Neural cell (in vitro differentiated cells): Measurements from ENCODE around the gene DYNC2LI1. TPM values are rescaled to one million over a fixed set of nuclear protein-coding genes. Genes with fewer than 3 reads are reported as not detected.

Experiments used
- H2AFZ ChIP-seq: fragments of 200-600, 300-800 bp; sonication (generic), shearing (Covaris generic); 2 replicates; pipeline ENCODE4 v1.6.0; 2014; ENCODE audit warnings: low read depth, mild to moderate bottlenecking, antibody characterized with exemption, low read length, moderate library complexity
- H3F3A ChIP-seq: fragments of 200-600 bp; shearing (Covaris generic); 2 replicates; pipeline ENCODE4 v1.6.1; 2016; ENCODE audit warnings: mild to moderate bottlenecking, moderate library complexity, mixed read lengths, antibody characterized with exemption, low read length; ENCODE audit not compliant: insufficient read depth, poor library complexity, severe bottlenecking
- H3K27ac ChIP-seq: fragments of 200-600, 300-800 bp; sonication (generic), shearing (Covaris generic); 2 replicates; pipeline ENCODE4 v1.5.1; 2014; ENCODE audit warnings: mild to moderate bottlenecking, low read length, moderate library complexity
- H3K27me3 ChIP-seq: fragments of 300-800, 200-600 bp; sonication (generic), shearing (Covaris generic); 2 replicates; pipeline ENCODE4 v1.6.0; 2014; ENCODE audit warnings: mild to moderate bottlenecking, low read depth, low read length, moderate library complexity; ENCODE audit not compliant: insufficient read depth
- H3K36me3 ChIP-seq: fragments of 300-800, 200-600 bp; sonication (generic), shearing (Covaris generic); 2 replicates; pipeline ENCODE4 v1.5.1; 2014; ENCODE audit warnings: mild to moderate bottlenecking, antibody characterized with exemption, low read length, moderate library complexity; ENCODE audit not compliant: insufficient read depth
- H3K4me2 ChIP-seq: fragments of 300-800, 200-600 bp; sonication (generic), shearing (Covaris generic); 2 replicates; pipeline ENCODE4 v1.6.0; 2014; ENCODE audit warnings: mild to moderate bottlenecking, low read length
- H3K4me3 ChIP-seq: fragments of 300-800, 200-600 bp; sonication (generic), shearing (Covaris generic); 2 replicates; pipeline ENCODE4 v1.5.1; 2014; ENCODE audit warnings: mild to moderate bottlenecking, low read length, moderate library complexity
- H3K79me2 ChIP-seq: fragments of 200-600 bp; shearing (Covaris generic); replicated peaks from 2 replicates; pipeline ENCODE4 v1.6.0; 2014; ENCODE audit warnings: mild to moderate bottlenecking, low read length, moderate library complexity; ENCODE audit not compliant: insufficient read depth
- H3K9ac ChIP-seq: fragments of 300-800, 200-600 bp; sonication (generic), shearing (Covaris generic); 2 replicates; pipeline ENCODE4 v1.6.1; 2016; ENCODE audit warnings: mild to moderate bottlenecking, low read length, mixed read lengths
- H3K9me2 ChIP-seq: fragments of 200-600 bp; shearing (Covaris generic); 2 replicates; pipeline ENCODE4 v1.6.1; 2016; ENCODE audit warnings: mild to moderate bottlenecking, low read length, mixed read lengths; ENCODE audit not compliant: insufficient read depth
- H3K9me3 ChIP-seq: fragments of 200-600, 300-800 bp; sonication (generic), shearing (Covaris generic); 2 replicates; pipeline ENCODE4 v1.6.1; 2016; ENCODE audit warnings: mild to moderate bottlenecking, mixed run types, low read length, moderate library complexity, mixed read lengths
- H4K20me1 ChIP-seq: fragments of 200-600 bp; shearing (Covaris generic); 2 replicates; pipeline ENCODE4 v1.6.1; 2016; ENCODE audit warnings: mild to moderate bottlenecking, mixed run types; ENCODE audit not compliant: insufficient read depth
- EP300 ChIP-seq: fragments of 450-650 bp; conservative IDR thresholded peaks from 2 replicates; pipeline ENCODE4 v1.6.1; 2014; ENCODE audit warnings: antibody characterized with exemption, mild to moderate bottlenecking, moderate library complexity; ENCODE audit not compliant: poor library complexity, severe bottlenecking
- EZH2 ChIP-seq: fragments of 200-600, 300-800 bp; shearing (Covaris generic), sonication (generic); IDR thresholded peaks from 2 replicates; pipeline ENCODE4 v1.6.1; 2014; ENCODE audit warnings: antibody characterized with exemption, low read length, borderline replicate concordance, mild to moderate bottlenecking; ENCODE audit not compliant: insufficient read depth, poor library complexity, severe bottlenecking
- MXI1 ChIP-seq: fragments of 450-650 bp; conservative IDR thresholded peaks from 2 replicates; pipeline ENCODE4 v1.6.1; 2014; ENCODE audit warnings: antibody characterized with exemption, mild to moderate bottlenecking; ENCODE audit not compliant: poor library complexity, severe bottlenecking
- POLR2AphosphoS5 ChIP-seq: IDR thresholded peaks from 2 replicates; pipeline ENCODE4 v1.6.1; 2012
- RAD21 ChIP-seq: fragments of 450-650 bp; conservative IDR thresholded peaks from 2 replicates; pipeline ENCODE4 v1.6.1; 2014; ENCODE audit warnings: antibody characterized with exemption, mild to moderate bottlenecking, moderate library complexity
- SMC3 ChIP-seq: fragments of 450-650 bp; conservative IDR thresholded peaks from 2 replicates; pipeline ENCODE4 v1.6.1; 2014; ENCODE audit warnings: antibody characterized with exemption, mild to moderate bottlenecking, moderate library complexity; ENCODE audit not compliant: poor library complexity
- TAF1 ChIP-seq: IDR thresholded peaks from 2 replicates; pipeline ENCODE4 v1.6.1; 2012; ENCODE audit warnings: low read depth
- polyA plus RNA-seq: library from polyadenylated mRNA; depleted of rRNA; stranded (reverse); fragments of >200 nt; gene quantifications from 2 replicates; pipeline ENCODE4 v1.2.3, GENCODE V29; 2014
- TF ChIP-seq, protein P1 (sequence below): IDR thresholded peaks from 2 replicates; pipeline ENCODE4 v1.6.1; 2012; ENCODE audit warnings: borderline replicate concordance
- TF ChIP-seq, protein P2 (sequence below): fragments of 450-650 bp; IDR thresholded peaks from 2 replicates; pipeline ENCODE4 v1.5.1; 2014; ENCODE audit warnings: antibody characterized with exemption, mild to moderate bottlenecking, moderate library complexity; ENCODE audit not compliant: poor library complexity, severe bottlenecking

Gene DYNC2LI1
- polyA plus RNA-seq, 1 donor from 2014 or later, result 80.6 TPM

DNA sequence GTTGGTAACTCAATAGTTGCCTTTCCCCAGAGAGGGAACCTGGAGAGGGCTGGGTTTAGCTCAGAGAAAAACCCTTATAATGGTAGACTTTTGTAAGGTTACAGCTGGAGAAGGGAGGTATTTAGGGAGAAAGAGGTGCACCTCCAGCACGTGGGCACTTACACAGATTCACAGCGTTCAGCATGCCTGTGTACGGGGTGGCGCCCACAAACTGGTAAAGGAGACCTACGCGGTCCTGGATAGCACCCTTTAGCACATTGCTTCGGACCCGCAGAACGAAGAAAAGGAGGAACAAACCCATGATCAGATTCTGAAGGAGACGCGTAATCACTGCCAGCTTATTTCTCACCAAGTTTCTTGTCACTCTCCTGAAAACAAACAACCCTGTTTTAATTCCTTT is 49.9 kb downstream of the DYNC2LI1 start:
- H3K79me2 ChIP-seq, result no peaks in the 10 kb centered on the region
- H3F3A ChIP-seq, result no peaks in the 10 kb centered on the region
- H3K9me2 ChIP-seq, result no peaks in the 10 kb centered on the region
- no peaks in the 10 kb centered on the region for H3K27me3 ChIP-seq
- no peaks in the 10 kb centered on the region for H4K20me1 ChIP-seq
- TF ChIP-seq POLR2AphosphoS5 (no peak), MXI1 (no peak), EP300 (no peak), SMC3 (no peak), RAD21 (no peak), EZH2 (no peak), TAF1 (no peak)
- TF ChIP-seq, protein P1, sequence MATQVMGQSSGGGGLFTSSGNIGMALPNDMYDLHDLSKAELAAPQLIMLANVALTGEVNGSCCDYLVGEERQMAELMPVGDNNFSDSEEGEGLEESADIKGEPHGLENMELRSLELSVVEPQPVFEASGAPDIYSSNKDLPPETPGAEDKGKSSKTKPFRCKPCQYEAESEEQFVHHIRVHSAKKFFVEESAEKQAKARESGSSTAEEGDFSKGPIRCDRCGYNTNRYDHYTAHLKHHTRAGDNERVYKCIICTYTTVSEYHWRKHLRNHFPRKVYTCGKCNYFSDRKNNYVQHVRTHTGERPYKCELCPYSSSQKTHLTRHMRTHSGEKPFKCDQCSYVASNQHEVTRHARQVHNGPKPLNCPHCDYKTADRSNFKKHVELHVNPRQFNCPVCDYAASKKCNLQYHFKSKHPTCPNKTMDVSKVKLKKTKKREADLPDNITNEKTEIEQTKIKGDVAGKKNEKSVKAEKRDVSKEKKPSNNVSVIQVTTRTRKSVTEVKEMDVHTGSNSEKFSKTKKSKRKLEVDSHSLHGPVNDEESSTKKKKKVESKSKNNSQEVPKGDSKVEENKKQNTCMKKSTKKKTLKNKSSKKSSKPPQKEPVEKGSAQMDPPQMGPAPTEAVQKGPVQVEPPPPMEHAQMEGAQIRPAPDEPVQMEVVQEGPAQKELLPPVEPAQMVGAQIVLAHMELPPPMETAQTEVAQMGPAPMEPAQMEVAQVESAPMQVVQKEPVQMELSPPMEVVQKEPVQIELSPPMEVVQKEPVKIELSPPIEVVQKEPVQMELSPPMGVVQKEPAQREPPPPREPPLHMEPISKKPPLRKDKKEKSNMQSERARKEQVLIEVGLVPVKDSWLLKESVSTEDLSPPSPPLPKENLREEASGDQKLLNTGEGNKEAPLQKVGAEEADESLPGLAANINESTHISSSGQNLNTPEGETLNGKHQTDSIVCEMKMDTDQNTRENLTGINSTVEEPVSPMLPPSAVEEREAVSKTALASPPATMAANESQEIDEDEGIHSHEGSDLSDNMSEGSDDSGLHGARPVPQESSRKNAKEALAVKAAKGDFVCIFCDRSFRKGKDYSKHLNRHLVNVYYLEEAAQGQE, result no peak
- TF ChIP-seq, protein P2, sequence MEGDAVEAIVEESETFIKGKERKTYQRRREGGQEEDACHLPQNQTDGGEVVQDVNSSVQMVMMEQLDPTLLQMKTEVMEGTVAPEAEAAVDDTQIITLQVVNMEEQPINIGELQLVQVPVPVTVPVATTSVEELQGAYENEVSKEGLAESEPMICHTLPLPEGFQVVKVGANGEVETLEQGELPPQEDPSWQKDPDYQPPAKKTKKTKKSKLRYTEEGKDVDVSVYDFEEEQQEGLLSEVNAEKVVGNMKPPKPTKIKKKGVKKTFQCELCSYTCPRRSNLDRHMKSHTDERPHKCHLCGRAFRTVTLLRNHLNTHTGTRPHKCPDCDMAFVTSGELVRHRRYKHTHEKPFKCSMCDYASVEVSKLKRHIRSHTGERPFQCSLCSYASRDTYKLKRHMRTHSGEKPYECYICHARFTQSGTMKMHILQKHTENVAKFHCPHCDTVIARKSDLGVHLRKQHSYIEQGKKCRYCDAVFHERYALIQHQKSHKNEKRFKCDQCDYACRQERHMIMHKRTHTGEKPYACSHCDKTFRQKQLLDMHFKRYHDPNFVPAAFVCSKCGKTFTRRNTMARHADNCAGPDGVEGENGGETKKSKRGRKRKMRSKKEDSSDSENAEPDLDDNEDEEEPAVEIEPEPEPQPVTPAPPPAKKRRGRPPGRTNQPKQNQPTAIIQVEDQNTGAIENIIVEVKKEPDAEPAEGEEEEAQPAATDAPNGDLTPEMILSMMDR, result no peak
- H3K9me3 ChIP-seq, result no peaks in the 10 kb centered on the region
- no peak overlapping the region for H3K4me2 ChIP-seq
- H3K27ac ChIP-seq, result no peak overlapping the region
- H3K36me3 ChIP-seq, result no peaks in the 10 kb centered on the region
- no peak overlapping the region for H2AFZ ChIP-seq
- H3K9ac ChIP-seq, result no peak overlapping the region
- H3K4me3 ChIP-seq, result no peak overlapping the region

DNA sequence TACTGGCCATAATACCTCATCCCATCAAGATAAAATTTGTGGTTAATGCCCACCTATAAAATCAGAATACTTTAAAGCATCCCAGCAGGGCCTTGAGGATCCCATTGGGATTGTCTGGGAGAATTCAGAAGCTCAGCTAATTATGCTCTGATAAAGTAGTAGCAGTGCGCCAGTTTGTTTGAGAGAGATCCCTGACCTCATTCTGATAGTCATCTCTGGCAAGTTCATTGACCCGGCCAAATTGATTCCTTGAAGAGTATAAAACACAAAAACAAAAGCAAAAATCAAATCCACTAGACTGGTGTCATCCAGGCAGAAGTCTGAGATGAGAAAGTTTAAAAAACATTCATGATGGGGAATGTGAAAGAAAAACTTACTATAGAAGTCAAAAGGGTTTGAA is 50.7 kb downstream of the DYNC2LI1 start:
- Histone ChIP-seq H3K27me3 (no peaks in the 10 kb centered on the region), H3K36me3 (no peaks in the 10 kb centered on the region), H4K20me1 (no peaks in the 10 kb centered on the region), H3K4me3 (no peak overlapping the region), H2AFZ (no peak overlapping the region), H3K9me3 (no peaks in the 10 kb centered on the region), H3K9me2 (no peaks in the 10 kb centered on the region), H3F3A (no peaks in the 10 kb centered on the region), H3K9ac (no peak overlapping the region), H3K4me2 (no peak overlapping the region), H3K79me2 (no peaks in the 10 kb centered on the region), H3K27ac (no peak overlapping the region)
- TF ChIP-seq RAD21 (no peak), SMC3 (no peak), TAF1 (no peak), EP300 (no peak), POLR2AphosphoS5 (no peak), EZH2 (no peak), MXI1 (no peak)
- TF ChIP-seq, protein P2, result no peak
- TF ChIP-seq, protein P1, result no peak
